GM12872 (cell line): ENCODE results near the gene FASTKD1.

Experiments used
- CTCF ChIP-seq: IDR thresholded peaks from 3 replicates; pipeline ENCODE4 v1.5.1; 2011; ENCODE audit warnings: low read depth, mild to moderate bottlenecking, low read length, moderate library complexity; ENCODE audit not compliant: insufficient read depth

FASTKD1 gene

GRCh38 chr2:169573160-169573973 lies at the start of gene FASTKD1:
FASTKD1 (minus strand) TSS chr2:169573865; CDS start chr2:169572029, 1,836 bp downstream.
- no peak for TF ChIP-seq CTCF

- TF ChIP-seq CTCF: no peak
Observed at GRCh38 chr2:169623235-169623634, 49.6 kb upstream of the FASTKD1 start.

GRCh38 chr2:169620509-169620908 lies 46.8 kb upstream of the FASTKD1 start:
- no peak for TF ChIP-seq CTCF

- no peak for TF ChIP-seq CTCF
Observed at GRCh38 chr2:169619946-169620345, 46.3 kb upstream of the FASTKD1 start.

- no peak for TF ChIP-seq CTCF
Observed at GRCh38 chr2:169613876-169614275, 40.2 kb upstream of the FASTKD1 start.

- TF ChIP-seq CTCF: no peak
Observed at GRCh38 chr2:169609264-169609663, 35.6 kb upstream of the FASTKD1 start.

- no peak for TF ChIP-seq CTCF
Observed at GRCh38 chr2:169599568-169599967, 25.9 kb upstream of the FASTKD1 start.
